ENCODE results near the gene MRPL55.
A peak's percentile ranks its signal among the peaks of the same experiment; 100 is the strongest.

Gene MRPL55

DNA sequence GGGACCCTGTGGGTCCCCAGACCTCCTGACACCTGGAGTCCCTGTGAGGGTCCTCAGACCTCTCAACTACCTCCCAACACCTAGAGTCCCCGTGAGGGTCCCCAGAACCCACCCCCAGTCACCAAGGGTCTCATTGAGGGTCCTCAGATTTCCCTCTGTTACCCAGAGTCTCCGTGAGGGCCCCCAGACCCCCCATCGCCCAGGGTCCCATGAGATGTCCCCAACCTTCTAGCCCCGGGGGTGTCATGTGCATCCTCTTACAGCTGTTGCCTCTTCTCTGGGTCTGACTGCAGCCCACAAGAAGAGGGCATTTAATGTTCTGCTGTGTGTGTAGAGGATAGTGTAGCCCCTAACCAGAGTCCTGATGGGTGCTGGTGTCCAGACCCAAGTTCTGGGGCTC, 38.7 kb upstream of the MRPL55 start:
- no peak for DNase-seq (ENCODE audit: low read depth)

GRCh38 chr1:228147151-228147693, 38.1 kb upstream of the MRPL55 start:
- no peak for DNase-seq (ENCODE audit: low read depth)

DNA sequence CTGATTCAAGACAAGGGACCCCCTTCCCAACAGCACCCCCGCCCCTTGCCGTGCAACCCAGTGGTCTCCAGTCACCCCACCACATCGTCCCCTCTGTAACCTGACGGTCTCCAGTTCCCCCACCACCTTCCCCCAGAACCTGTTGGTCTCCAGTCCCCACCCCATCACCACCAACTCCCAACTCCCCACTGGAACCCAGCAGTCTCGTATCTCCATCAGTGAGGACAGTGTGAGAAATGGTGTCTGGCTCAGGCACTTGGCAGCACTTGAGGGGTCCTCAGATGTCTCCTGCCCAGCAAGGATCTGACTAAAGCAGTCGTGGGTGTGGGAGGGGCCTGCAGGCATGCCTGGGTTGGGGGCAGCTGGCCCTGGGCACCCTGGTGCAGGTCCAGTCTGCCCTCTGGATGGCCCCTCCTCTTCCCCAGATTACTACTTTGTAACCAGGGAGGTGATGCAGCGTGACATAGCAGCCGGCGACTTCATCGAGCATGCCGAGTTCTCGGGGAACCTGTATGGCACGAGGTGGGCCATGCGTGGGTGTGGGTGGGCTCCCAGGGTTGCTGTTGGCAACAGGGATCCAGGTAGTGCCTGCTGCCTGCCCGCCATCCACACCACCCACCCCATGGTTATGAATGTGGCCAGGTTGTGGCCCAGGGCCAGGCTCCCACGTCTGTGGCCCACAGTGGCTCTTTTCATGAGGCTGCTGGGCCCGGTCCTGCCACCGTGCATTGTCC, 37.5 kb upstream of the MRPL55 start:
- no peak for DNase-seq (ENCODE audit: low read depth)

DNA sequence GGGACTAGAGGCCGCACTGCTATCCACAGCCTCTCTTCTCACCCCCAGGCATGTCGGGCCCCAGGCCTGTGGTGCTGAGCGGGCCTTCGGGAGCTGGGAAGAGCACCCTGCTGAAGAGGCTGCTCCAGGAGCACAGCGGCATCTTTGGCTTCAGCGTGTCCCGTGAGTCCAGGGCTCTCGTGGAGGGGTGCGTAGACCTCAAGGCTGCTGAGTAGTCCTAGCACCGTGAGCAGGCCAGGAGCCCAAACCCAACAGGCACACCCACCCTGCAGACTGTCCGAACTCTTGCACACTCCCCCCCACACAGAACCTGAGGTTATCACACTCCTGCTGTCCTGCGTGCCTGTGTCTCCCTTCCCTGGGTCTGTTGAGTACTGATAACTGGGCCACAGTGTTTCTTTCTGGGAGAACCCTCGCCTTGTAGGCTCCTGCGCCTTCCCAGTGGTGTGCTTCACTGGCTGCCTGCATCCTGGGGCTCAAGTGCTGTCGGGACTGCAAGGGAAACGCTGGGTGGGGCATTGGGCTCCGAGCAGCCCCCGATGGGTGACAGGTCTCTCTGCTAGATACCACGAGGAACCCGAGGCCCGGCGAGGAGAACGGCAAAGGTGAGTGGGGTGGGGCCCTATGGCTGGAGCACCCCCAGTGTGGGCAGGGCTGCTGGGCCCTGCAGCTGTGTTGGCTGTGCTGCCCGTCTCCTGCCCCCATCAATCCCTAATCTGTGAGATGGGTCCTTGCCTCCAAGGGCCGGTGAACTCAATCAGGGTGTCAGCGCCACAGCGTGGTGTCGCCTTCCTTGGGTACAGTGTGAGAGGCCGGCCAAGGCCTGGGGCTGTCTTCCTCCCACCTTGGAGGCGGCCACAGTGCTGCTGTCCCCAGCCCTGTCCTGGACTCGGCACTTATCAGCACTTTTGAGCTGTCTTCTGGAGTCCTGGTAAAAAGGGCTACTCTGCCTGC, 36.6 kb upstream of the MRPL55 start:
- DNase-seq (ENCODE audit: low read depth): no peak

DNA sequence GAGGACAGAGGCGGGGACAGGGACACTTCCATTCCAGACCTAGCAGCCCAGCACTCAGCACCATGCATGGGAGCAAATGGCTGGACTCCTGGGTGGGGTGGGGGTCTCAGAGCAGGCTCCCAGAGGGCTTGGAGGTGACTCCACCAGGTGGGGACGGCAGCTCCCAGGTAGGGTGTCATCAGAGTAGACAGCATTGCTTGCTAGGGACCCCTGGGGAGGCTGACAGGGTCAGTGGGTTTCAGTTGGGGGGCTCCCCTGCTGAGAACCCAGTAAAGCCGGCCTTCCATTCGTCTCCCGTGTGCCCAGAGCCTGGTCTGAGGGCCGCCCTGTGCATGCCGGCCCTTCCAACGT, 35.9 kb upstream of the MRPL55 start:
- DNase-seq (ENCODE audit: low read depth): no peak

DNA sequence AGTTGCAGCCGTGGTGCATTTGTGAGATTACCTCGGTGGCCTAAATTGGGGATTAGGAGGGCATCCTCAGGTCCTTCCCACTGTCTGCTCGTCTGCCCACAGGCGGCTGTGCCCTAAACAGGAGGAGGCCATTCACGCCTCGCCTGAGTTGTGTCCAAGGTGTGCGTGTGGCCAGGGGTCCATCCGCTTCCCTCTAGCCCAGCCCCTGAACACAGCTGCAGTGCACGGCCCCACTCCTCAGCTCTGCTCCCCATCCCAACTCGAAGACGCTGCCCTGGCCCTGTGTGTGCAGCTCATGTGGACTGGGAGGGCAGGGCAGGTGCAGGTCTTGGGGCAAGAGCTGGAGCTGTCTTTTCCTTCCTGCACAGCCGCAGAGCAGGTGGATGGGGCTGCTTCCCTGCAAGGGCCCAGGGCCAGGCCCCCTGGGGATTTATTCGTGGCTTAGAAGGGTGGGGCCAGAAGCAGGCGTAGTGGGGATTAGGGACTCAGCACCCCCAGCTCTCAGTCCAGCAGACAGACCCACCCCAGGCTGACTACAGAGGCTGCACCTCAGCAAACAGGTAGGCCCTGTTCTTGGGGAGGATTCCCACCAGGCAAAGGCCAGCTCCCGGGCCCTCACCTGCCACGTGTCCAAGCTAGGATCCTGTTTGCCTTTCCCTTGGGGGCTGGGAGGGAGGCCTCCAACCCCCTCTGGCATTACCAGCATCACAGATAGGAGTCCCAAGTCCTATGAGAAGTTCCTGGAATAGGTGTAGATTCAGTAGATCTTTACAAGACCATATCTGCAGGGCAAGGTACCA, 35.3 kb upstream of the MRPL55 start:
- DNase-seq (ENCODE audit: low read depth): no peak

DNA sequence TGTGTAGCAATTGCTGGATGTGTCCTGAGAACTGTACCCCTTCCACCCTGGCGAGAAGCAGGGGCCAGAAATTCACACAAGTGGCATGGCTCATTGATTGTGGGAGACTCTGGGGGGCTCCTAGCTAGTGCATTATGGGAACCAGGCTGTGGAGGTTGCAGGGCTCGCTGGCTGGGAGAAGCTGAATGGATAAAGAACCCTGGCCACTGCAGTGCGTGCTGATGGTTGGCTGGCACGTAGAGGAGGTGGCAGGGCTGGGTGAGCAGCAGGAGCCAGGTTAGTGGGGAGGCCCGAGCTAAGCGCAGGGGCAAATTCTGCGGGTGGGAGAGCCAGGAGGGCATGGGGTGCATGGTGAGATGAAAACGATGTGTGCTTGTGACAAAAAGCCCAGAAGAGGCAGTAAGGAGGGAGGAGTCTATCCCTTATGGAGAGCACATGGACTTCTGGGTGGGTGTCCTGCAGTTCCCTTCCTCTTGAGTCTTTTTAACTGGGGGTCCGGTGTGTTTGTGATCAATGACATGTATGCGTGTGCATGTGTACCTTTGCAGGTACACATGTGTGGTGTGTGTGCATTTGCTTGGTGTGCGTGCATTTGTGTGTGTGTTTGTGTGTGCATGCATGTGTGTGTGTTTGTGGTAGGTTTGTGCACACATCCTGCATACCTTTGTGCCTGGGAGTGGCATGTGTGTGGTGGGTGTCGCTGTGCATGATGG, 34.5 kb upstream of the MRPL55 start:
- no peak for DNase-seq (ENCODE audit: low read depth)

- DNase-seq (ENCODE audit: low read depth): no peak
Observed at GRCh38 chr1:228142701-228143136, 33.6 kb upstream of the MRPL55 start.

- no peak for DNase-seq (ENCODE audit: low read depth)
Observed at GRCh38 chr1:228142155-228142691, 33.1 kb upstream of the MRPL55 start.

- DNase-seq (ENCODE audit: low read depth): no peak
Observed at GRCh38 chr1:228141226-228142044, 32.3 kb upstream of the MRPL55 start.

DNA sequence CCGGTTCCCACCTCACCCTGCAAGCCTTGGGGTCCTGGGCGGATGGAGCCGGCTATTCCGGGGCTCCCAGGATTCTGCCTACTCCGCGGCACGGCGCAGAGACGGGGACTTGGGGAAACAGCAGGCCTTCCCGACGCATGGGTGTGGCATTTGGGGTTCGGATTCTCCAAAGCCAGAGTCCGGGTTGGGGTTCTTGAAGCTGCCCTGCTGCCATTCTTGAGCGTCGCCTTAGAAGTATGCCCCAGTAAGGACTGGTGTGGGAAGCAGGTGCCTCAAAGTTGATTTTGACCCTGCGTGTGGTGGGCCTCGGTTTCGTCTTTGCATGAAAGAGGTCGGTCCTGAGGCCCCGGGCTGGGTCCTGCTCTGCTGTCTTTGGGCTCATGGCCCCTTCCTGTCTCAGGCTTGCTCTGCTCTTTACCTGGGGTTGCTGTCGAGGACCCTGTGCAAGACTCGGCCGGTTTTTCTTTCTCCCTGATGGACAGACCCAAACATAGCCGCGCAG, 31.7 kb upstream of the MRPL55 start:
- DNase-seq (ENCODE audit: low read depth): no peak

- DNase-seq (ENCODE audit: low read depth): peak; percentile 99
Observed at GRCh38 chr1:228139931-228140723, 31.0 kb upstream of the MRPL55 start, which contains the start of gene GUK1. Gene GUK1, plus strand, starts transcription at chr1:228140279. Its CDS starts 24 bp downstream, at chr1:228140303.

DNA sequence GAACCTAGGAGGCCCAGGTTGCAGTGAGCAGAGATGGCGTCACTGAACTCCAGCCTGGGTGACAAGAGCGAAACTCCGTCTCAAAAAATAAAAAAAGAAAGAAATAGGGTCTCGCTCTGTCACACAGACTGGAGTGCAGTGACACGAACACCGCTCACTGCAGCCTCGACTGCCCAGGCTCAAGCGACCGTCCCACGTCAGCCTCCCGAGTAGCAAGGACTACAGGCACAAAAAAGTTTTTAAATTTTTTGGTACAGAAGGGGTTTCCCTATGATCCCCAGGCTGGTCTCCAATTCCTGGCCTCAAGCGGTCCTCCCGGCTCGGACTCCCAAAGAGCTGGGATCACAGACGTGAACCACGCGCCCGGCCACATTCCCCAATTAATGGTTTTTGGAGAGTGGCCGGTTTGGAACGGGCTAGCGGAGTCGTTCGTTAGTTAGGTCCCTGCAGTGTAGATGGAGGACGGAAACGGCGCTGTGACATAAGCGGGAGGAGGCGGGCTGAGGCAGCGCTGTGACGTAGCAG, 30.4 kb upstream of the MRPL55 start:
- no peak for DNase-seq (ENCODE audit: low read depth)

GRCh38 chr1:228136901-228137300, 27.8 kb upstream of the MRPL55 start:
- DNase-seq (ENCODE audit: low read depth): no peak

DNA sequence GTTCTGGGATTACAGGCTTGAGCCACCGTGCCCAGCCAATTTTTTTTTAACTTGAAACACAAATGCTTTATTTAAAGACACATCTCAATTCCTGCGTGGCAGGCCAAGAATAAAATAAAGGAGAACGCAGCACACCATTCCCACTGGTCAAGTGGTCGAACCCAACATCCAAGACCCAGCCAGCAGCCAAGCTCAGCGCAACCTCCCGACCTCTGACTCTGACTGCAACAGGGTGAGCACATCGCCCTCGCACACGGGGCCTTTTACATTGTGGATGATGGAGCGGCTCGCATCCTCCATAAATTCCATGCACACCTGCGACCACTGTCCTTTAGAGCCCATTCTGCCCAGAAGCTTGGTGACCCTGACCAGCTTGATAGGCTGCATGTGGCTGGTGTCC, 25.5 kb upstream of the MRPL55 start:
- no peak for DNase-seq (ENCODE audit: low read depth)

GRCh38 chr1:228131766-228132165, 22.7 kb upstream of the MRPL55 start:
- DNase-seq (ENCODE audit: low read depth): no peak

GRCh38 chr1:228125185-228125584, 16.1 kb upstream of the MRPL55 start:
- no peak for DNase-seq (ENCODE audit: low read depth)

- DNase-seq (ENCODE audit: low read depth): no peak
Observed at GRCh38 chr1:228123505-228123904, 14.4 kb upstream of the MRPL55 start.

DNA sequence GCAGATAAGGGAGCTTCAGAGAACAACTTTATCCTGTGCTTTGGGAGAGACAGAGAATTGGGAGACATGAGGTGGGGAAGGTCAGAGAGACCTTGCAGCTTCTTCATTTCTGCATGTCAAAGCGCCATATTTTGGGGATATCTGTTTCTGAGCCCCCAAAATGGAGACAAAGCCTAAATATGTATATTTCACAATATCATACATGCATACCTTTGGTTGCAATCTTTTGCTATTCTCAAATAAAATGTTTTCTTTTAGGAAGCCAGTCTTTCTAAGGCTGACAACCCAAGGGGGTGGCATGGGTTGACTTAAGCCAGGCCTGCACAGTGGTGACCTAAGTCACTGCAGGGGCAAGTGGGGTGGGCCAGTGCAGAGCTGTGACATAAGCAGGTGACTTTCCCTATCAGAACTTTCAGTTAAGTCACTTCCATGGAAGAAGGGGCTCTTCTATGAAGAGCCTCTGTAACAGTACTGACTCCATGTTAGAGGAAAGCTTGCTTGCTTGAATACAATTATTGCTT, 13.9 kb upstream of the MRPL55 start:
- DNase-seq (ENCODE audit: low read depth): no peak
